GM19438 (cell line): ENCODE data around the gene HBE1.
"Not testable (repeated sequence)": the region's sequence is repeated elsewhere in the genome, so short reads cannot be mapped to it uniquely, and the experiment has no call there.

ENCODE experiments used
- ATAC-seq: cut with Tn5 transposase; IDR thresholded peaks from one replicate; pipeline ENCODE4 v1.9.1; 2021; ENCODE audit warnings: low read depth; ENCODE audit not compliant: unreplicated experiment

HBE1 gene

GRCh38 chr11:5269715-5270147 is at the start of gene HBE1:
TSS of gene HBE1 (minus strand) at chr11:5269945. CDS start at chr11:5269890, 55 bp downstream.
- ATAC-seq = no peak

GRCh38 chr11:5317292-5317691 is 47.5 kb upstream of the HBE1 start:
- ATAC-seq = no peak

- not testable (repeated sequence) for ATAC-seq
These were observed 43.7 kb upstream of the HBE1 start for GRCh38 chr11:5313326-5314023.

- no peak for ATAC-seq
These were observed 40.7 kb upstream of the HBE1 start for GRCh38 chr11:5310423-5310822.

GRCh38 chr11:5307256-5308019 is 37.7 kb upstream of the HBE1 start:
- no peak for ATAC-seq

GRCh38 chr11:5304046-5304445 is 34.3 kb upstream of the HBE1 start:
- ATAC-seq = no peak

GRCh38 chr11:5303626-5304025 is 33.9 kb upstream of the HBE1 start:
- ATAC-seq = no peak

- no peak for ATAC-seq
These were observed 32.1 kb upstream of the HBE1 start, which contains the start of gene OR51B4 for GRCh38 chr11:5301846-5302245. TSS of gene OR51B4 (minus strand) at chr11:5301946. CDS start at chr11:5301946, 0 bp downstream.

GRCh38 chr11:5300251-5300650 is 30.5 kb upstream of the HBE1 start:
- no peak for ATAC-seq

GRCh38 chr11:5298451-5298850 is 28.7 kb upstream of the HBE1 start:
- no peak for ATAC-seq

- ATAC-seq = no peak
These were observed 28.1 kb upstream of the HBE1 start for GRCh38 chr11:5297721-5298323.

GRCh38 chr11:5294342-5294995 is 24.7 kb upstream of the HBE1 start:
- ATAC-seq = not testable (repeated sequence)

- ATAC-seq = no peak
These were observed 23.3 kb upstream of the HBE1 start for GRCh38 chr11:5293028-5293427.

GRCh38 chr11:5291207-5291838 is 21.6 kb upstream of the HBE1 start:
- peak; percentile 86 for ATAC-seq

GRCh38 chr11:5290106-5290505 is 20.4 kb upstream of the HBE1 start:
- no peak for ATAC-seq

- no peak for ATAC-seq
These were observed 20.0 kb upstream of the HBE1 start for GRCh38 chr11:5289696-5290095.

GRCh38 chr11:5288906-5289550 is 19.3 kb upstream of the HBE1 start:
- ATAC-seq = no peak

GRCh38 chr11:5288108-5288905 is 18.6 kb upstream of the HBE1 start:
- ATAC-seq = no peak

GRCh38 chr11:5286901-5287300 is 17.2 kb upstream of the HBE1 start:
- ATAC-seq = no peak
